ENCODE results near the gene FERD3L. TPM values are rescaled to one million over a fixed set of nuclear protein-coding genes. Genes with fewer than 3 reads are reported as not detected.

The FERD3L gene
- total RNA-seq, 2 donors from 2014 or later = not detected

GRCh38 chr7:19102884-19103283, 42.3 kb downstream of the FERD3L start:
- Histone ChIP-seq H3K27ac (no peak overlapping the region), H3K4me3 (no peak overlapping the region), H3K4me1 (no peaks in the 10 kb centered on the region), H3K27me3 (peaks cover 31% of the 10 kb centered on the region), H3K9me3 (no peaks in the 10 kb centered on the region), H3K36me3 (no peaks in the 10 kb centered on the region), H3K9ac (ENCODE audit: low read depth in 2 of 2, low read length in 2 of 2) (no peak overlapping the region)
- intact Hi-C loops (cut with DNase I) = no loop called here
- TF ChIP-seq CTCF (IDR thresholded peaks at IDR 0.05) = no peak
- DNase-seq = no peak

- TF ChIP-seq CTCF (IDR thresholded peaks at IDR 0.05) = no peak
- no peaks in the 10 kb centered on the region for H3K4me1 ChIP-seq
- H3K36me3 ChIP-seq = no peaks in the 10 kb centered on the region
- no peak for DNase-seq
- H3K27me3 ChIP-seq = peaks cover 24% of the 10 kb centered on the region
- H3K27ac ChIP-seq = no peak overlapping the region
- intact Hi-C loops (cut with DNase I) = no loop called here
- H3K4me3 ChIP-seq = no peak overlapping the region
- H3K9me3 ChIP-seq = no peaks in the 10 kb centered on the region
- no peak overlapping the region for H3K9ac ChIP-seq (ENCODE audit: low read depth in 2 of 2, low read length in 2 of 2)
Observed at GRCh38 chr7:19101909-19102308, 43.3 kb downstream of the FERD3L start.

DNA sequence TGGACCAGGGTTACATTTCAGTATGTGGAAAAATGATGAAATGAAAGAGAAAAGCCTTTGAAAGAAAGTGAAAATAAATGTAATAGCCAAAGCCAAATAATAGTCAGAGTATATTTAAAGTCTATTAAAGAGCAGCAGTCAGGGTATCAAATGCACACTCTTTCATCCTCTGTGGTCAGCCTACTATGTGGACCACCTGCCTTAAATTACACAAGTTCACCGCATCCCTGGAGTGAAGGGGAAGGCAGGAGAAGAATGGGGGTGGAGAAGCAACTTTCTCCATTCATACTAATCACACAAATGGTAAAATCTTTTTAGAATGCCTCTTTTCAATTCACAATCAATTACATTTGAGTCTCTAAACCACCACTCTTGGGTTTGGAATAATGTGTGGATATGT, 43.7 kb downstream of the FERD3L start:
- Histone ChIP-seq H3K4me3 (no peak overlapping the region), H3K36me3 (no peaks in the 10 kb centered on the region), H3K4me1 (no peaks in the 10 kb centered on the region), H3K9me3 (no peaks in the 10 kb centered on the region), H3K27ac (no peak overlapping the region), H3K9ac (ENCODE audit: low read depth in 2 of 2, low read length in 2 of 2) (no peak overlapping the region), H3K27me3 (peaks cover 20% of the 10 kb centered on the region)
- intact Hi-C loops (cut with DNase I) = no loop called here
- no peak for DNase-seq
- no peak for TF ChIP-seq CTCF (IDR thresholded peaks at IDR 0.05)

DNA sequence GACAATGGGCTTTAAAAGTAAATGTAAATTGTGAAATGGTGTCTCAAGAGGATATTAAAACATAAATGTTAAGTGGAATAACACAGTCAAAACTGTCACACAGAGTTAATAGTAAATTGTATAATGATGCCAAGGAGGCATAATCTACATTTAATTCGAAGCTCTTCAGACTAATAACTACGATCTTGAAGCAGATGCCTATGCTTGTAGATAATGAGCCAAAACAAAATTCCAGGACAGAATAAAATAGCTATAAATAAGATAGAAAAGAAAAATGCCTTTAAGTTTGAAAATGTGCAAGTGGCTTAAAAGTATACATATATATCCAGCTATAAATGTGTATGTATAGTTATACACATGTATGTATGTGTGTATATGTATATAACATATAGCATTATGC, 45.3 kb downstream of the FERD3L start:
- H3K9me3 ChIP-seq = no peaks in the 10 kb centered on the region
- H3K27ac ChIP-seq = no peak overlapping the region
- TF ChIP-seq CTCF (IDR thresholded peaks at IDR 0.05) = no peak
- no peak for DNase-seq
- peaks cover 6% of the 10 kb centered on the region for H3K27me3 ChIP-seq
- H3K36me3 ChIP-seq = no peaks in the 10 kb centered on the region
- no peaks in the 10 kb centered on the region for H3K4me1 ChIP-seq
- intact Hi-C loops (cut with DNase I) = no loop called here
- H3K9ac ChIP-seq (ENCODE audit: low read depth in 2 of 2, low read length in 2 of 2) = no peak overlapping the region
- no peak overlapping the region for H3K4me3 ChIP-seq

DNA sequence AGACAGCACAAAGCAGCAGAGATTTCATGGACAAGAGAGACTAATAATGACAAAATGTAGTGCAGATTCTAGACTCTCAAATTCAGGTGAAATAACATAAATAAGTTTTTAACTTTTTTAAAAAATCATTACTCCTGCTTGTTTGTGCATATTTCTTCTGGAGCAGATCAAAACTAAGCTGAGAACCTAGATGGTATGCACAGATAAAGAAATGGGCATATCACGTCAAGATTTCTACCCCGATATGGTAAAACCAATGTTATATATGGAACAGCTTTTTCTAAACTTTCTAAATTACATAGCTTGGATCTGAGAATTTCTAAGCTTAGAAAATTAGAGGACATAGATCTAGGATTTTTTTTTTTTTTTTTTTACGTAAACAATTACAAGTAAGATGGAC, 46.0 kb downstream of the FERD3L start:
- Histone ChIP-seq H3K9ac (ENCODE audit: low read depth in 2 of 2, low read length in 2 of 2) (no peak overlapping the region), H3K36me3 (no peaks in the 10 kb centered on the region), H3K4me3 (no peak overlapping the region), H3K4me1 (no peaks in the 10 kb centered on the region), H3K9me3 (no peaks in the 10 kb centered on the region), H3K27me3 (no peaks in the 10 kb centered on the region), H3K27ac (no peak overlapping the region)
- no peak for DNase-seq
- TF ChIP-seq CTCF (IDR thresholded peaks at IDR 0.05) = no peak
- intact Hi-C loops (cut with DNase I) = no loop called here

GRCh38 chr7:19098510-19098909, 46.7 kb downstream of the FERD3L start:
- no peak overlapping the region for H3K9ac ChIP-seq (ENCODE audit: low read depth in 2 of 2, low read length in 2 of 2)
- no peaks in the 10 kb centered on the region for H3K27me3 ChIP-seq
- H3K4me1 ChIP-seq = no peaks in the 10 kb centered on the region
- H3K27ac ChIP-seq = no peak overlapping the region
- no peaks in the 10 kb centered on the region for H3K9me3 ChIP-seq
- TF ChIP-seq CTCF (IDR thresholded peaks at IDR 0.05) = no peak
- no peak for DNase-seq
- no peaks in the 10 kb centered on the region for H3K36me3 ChIP-seq
- H3K4me3 ChIP-seq = no peak overlapping the region
- intact Hi-C loops (cut with DNase I) = no loop called here
